HepG2 (cell line): ENCODE data around the gene NOC4L. TPM values are rescaled to one million over a fixed set of nuclear protein-coding genes. Genes with fewer than 3 reads are reported as not detected.

ENCODE experiments used
- ATAC-seq: fragments of 200-7000 bp; cut with Tn5 transposase; 3 replicates; pipeline ENCODE4 v1.9.1; 2020; ENCODE audit warnings: mild to moderate bottlenecking, moderate library complexity
- BruUV-seq: library from RNA; stranded (reverse); fragments of 400-500 nt; replicated peaks from 2 replicates; lab custom pipeline; 2021; lab: Mats Ljungman, UMichigan
- CTCF ChIA-PET: fragments of 300-600 bp; formaldehyde crosslinking; extraction: SDS; loops from one replicate; lab custom pipeline; 2021; ENCODE audit warnings: low total read pairs, inconsistent platforms, low intra/inter-chr PET ratio; lab: Yijun Ruan, JAX
- POLR2A ChIA-PET: fragments of 350-600 bp; sonication (Branson Sonifier 250); formaldehyde crosslinking; loops from one replicate; lab custom pipeline; 2020; ENCODE audit warnings: antibody characterized with exemption, inconsistent platforms; lab: Yijun Ruan, JAX
- DNase-seq: peaks from one replicate; pipeline ENCODE4 v3.0.0-alpha.2; 2015; ENCODE audit warnings: low spot score
- FAIRE-seq: peaks from 3 replicates; lab custom pipeline; 2011; peaks lifted over from hg19 to GRCh38; lab: Jason Lieb, UNC
- H2AFZ ChIP-seq: one replicate; pipeline ENCODE4 v1.6.1; 2011; ENCODE audit warnings: low read length, inconsistent platforms
- H3K27ac ChIP-seq: fragments of 300-600 bp; 3 replicates; pipeline ENCODE4 v1.8.0; 2011; ENCODE audit warnings: mixed run types, mild to moderate bottlenecking, mixed read lengths, low read length, inconsistent platforms; ENCODE audit not compliant: insufficient read depth; ENCODE audit errors: extremely low read length
- H3K27me3 ChIP-seq, 2 experiments: fragments of 200-600 bp in 1 of 2; 2 replicates in 1 of 2; 3 replicates in 1 of 2; pipeline versions ENCODE4 v1.6.0 to v1.8.0; 2011; ENCODE audit warnings: low read length in 2 of 2, mild to moderate bottlenecking in 2 of 2, moderate library complexity in 2 of 2, inconsistent platforms in 1 of 2; ENCODE audit not compliant: insufficient read depth in 2 of 2, control insufficient read depth in 1 of 2
- H3K36me3 ChIP-seq, 2 experiments: fragments of 200-600 bp in 1 of 2; replicated peaks in 1 of 2; 2 replicates in 1 of 2; 3 replicates in 1 of 2; pipeline versions ENCODE4 v1.5.1 to v1.8.0; 2011; ENCODE audit warnings: low read length in 2 of 2, inconsistent platforms in 1 of 2; ENCODE audit not compliant: insufficient read depth in 2 of 2, control insufficient read depth in 1 of 2
- H3K4me1 ChIP-seq: 2 replicates; pipeline ENCODE4 v1.5.1; 2012; ENCODE audit warnings: low read length, inconsistent platforms; ENCODE audit not compliant: insufficient read depth
- H3K4me2 ChIP-seq: 2 replicates; pipeline ENCODE4 v1.6.0; 2011; ENCODE audit warnings: low read depth, low read length, inconsistent platforms
- H3K4me3 ChIP-seq, 3 experiments: fragments of 200-600 bp in 1 of 3; sonication (generic), shearing (Covaris generic) in 1 of 3; replicated peaks in 1 of 3; 2 replicates each; pipeline ENCODE4 v1.5.1; 2011 to 2016; ENCODE audit warnings: low read length in 3 of 3, inconsistent platforms in 2 of 3, low read depth in 2 of 3, mild to moderate bottlenecking in 2 of 3, control low read depth in 1 of 3, mixed read lengths in 1 of 3; ENCODE audit not compliant: insufficient read depth in 1 of 3
- H3K79me2 ChIP-seq: one replicate; pipeline ENCODE4 v1.6.1; 2011; ENCODE audit warnings: low read length, inconsistent platforms; ENCODE audit not compliant: insufficient read depth
- H3K9ac ChIP-seq: 2 replicates; pipeline ENCODE4 v1.6.0; 2011; ENCODE audit warnings: mild to moderate bottlenecking, low read depth, low read length, inconsistent platforms; ENCODE audit not compliant: insufficient read depth
- H3K9me3 ChIP-seq: 2 replicates; pipeline ENCODE4 v1.5.1; 2012; ENCODE audit warnings: mild to moderate bottlenecking, low read length
- H4K20me1 ChIP-seq: 2 replicates; pipeline ENCODE4 v1.6.0; 2011; ENCODE audit warnings: inconsistent platforms, mild to moderate bottlenecking, low read length, moderate library complexity; ENCODE audit not compliant: insufficient read depth
- RERE ChIP-seq: IDR thresholded peaks from 2 replicates; pipeline ENCODE4 v1.6.1; 2016; ENCODE audit warnings: low read depth, missing genetic modification reagents, missing compliant biosample characterization
- TBL1XR1 ChIP-seq: fragments of 150-350 bp; IDR thresholded peaks from 2 replicates; pipeline ENCODE4 v1.6.1; 2014; ENCODE audit warnings: borderline replicate concordance, low read length; ENCODE audit not compliant: partially characterized antibody
- THAP11 ChIP-seq: IDR thresholded peaks from 2 replicates; pipeline ENCODE4 v1.6.1; 2016; ENCODE audit warnings: missing biosample characterization, missing genetic modification reagents
- ZBTB21 ChIP-seq: sonication (generic); formaldehyde crosslinking; IDR thresholded peaks from 2 replicates; pipeline ENCODE4 v1.4.0; 2020; ENCODE audit warnings: missing genetic modification reagents
- ZHX1 ChIP-seq: sonication (generic); formaldehyde crosslinking; IDR thresholded peaks from 2 replicates; pipeline ENCODE4 v1.8.1; 2022; ENCODE audit warnings: low read depth, mild to moderate bottlenecking, missing genetic modification reagents
- ZNF713 ChIP-seq: sonication (generic); formaldehyde crosslinking; IDR thresholded peaks from 2 replicates; pipeline ENCODE4 v1.4.0; 2020; ENCODE audit warnings: mild to moderate bottlenecking, missing genetic modification reagents
- ZNF782 ChIP-seq: sonication (generic); formaldehyde crosslinking; IDR thresholded peaks from 2 replicates; pipeline ENCODE4 v1.4.0; 2020; ENCODE audit warnings: missing genetic modification reagents, mild to moderate bottlenecking, borderline replicate concordance
- WGBS: methylation state at CpG from one replicate; pipeline ENCODE4 v1.1.6; 2017; ENCODE audit warnings: low lambda C conversion rate; 5-methylcytosine and 5-hydroxymethylcytosine counted together
- in situ Hi-C: cut with HindIII; loops from 2 replicates; pipeline ENCODE4 v1.10.0; 2017; ENCODE audit warnings: low pct_unique_long_range_greater_than_20kb; ENCODE audit not compliant: extremely low pct_ligation_motif_present
- intact Hi-C: fragments of 100-400 bp; cut with micrococcal nuclease; formaldehyde crosslinking; loops from one replicate; pipeline ENCODE4 v1.10.0; 2022; ENCODE audit not compliant: unreplicated experiment
- polyA plus RNA-seq, 8 experiments: library from polyadenylated mRNA; depleted of rRNA in 3 of 8; stranded (reverse) in 7 of 8; unstranded in 1 of 8; fragments of >200 nt; fragmentation: Illumina TruSeq in 4 of 8; extraction: Trizol in 4 of 8; gene quantifications; 2 replicates each; pipeline versions ENCODE4 v1.2.1 to v1.2.3, GENCODE V29; 2011 to 2016; ENCODE audit warnings: low read depth in 4 of 8, missing spikeins in 1 of 8, mixed read lengths in 1 of 8; ENCODE audit not compliant: insufficient read depth in 1 of 8
- total RNA-seq, 5 experiments: library from RNA; depleted of rRNA; stranded (reverse); fragments of >200 nt; fragmentation: Illumina TruSeq; extraction: Trizol; gene quantifications; 2 replicates each; pipeline ENCODE4 v1.2.3, GENCODE V29; 2016; ENCODE audit warnings: low read depth in 1 of 5

Gene NOC4L
- total and polyA plus RNA-seq, 2 of the 13 experiments (the other 11 are each of a cell fraction or from before 2014, with no cell fraction given): 4.3 to 14.6 TPM

GRCh38 chr12:132191715-132192553 is 47.7 kb downstream of the NOC4L start:
- Histone ChIP-seq H3K27me3 (peaks cover 22 to 85% of the 10 kb centered on the region in 2 experiments), H3K79me2 (no peaks in the 10 kb centered on the region), H2AFZ (no peak overlapping the region), H3K4me3 (no peak overlapping the region), H4K20me1 (no peaks in the 10 kb centered on the region), H3K4me1 (no peaks in the 10 kb centered on the region), H3K27ac (no peak overlapping the region), H3K36me3 (no peaks in the 10 kb centered on the region), H3K9me3 (peaks cover 18% of the 10 kb centered on the region), H3K4me2 (no peak overlapping the region), H3K9ac (no peak overlapping the region)
- ATAC-seq (no peak), DNase-seq (no peak), FAIRE-seq (no peak)
- intact Hi-C loops: no loop called here
- ChIA-PET CTCF (no interaction called here), POLR2A (no interaction called here)
- no TSS peak for BruUV-seq
- TF ChIP-seq ZNF782 (CRISPR knock-in tag): no peak
- no peak for TF ChIP-seq ZNF713 (CRISPR knock-in tag)
- TF ChIP-seq ZHX1 (CRISPR knock-in tag): no peak
- TF ChIP-seq TBL1XR1: no peak
- TF ChIP-seq RERE (CRISPR knock-in tag): no peak
- no peak for TF ChIP-seq THAP11 (CRISPR knock-in tag)
- no peak for TF ChIP-seq ZBTB21
- in situ Hi-C loops: no loop called here
- WGBS: 7% methylated on average over 18 of the region's 31 CpGs
